GOT3 (cell line): ENCODE data around the gene DHX29.

ENCODE experiments used
- DNase-seq: peaks from one replicate; lab custom pipeline; 2025; ENCODE audit warnings: mixed read lengths; lab: John Stamatoyannopoulos, UW

DHX29 gene

GRCh38 chr5:55316837-55317236 is 9.3 kb upstream of the DHX29 start:
- no peak for DNase-seq

GRCh38 chr5:55316289-55316688 is 8.8 kb upstream of the DHX29 start:
- DNase-seq: no peak

DNA sequence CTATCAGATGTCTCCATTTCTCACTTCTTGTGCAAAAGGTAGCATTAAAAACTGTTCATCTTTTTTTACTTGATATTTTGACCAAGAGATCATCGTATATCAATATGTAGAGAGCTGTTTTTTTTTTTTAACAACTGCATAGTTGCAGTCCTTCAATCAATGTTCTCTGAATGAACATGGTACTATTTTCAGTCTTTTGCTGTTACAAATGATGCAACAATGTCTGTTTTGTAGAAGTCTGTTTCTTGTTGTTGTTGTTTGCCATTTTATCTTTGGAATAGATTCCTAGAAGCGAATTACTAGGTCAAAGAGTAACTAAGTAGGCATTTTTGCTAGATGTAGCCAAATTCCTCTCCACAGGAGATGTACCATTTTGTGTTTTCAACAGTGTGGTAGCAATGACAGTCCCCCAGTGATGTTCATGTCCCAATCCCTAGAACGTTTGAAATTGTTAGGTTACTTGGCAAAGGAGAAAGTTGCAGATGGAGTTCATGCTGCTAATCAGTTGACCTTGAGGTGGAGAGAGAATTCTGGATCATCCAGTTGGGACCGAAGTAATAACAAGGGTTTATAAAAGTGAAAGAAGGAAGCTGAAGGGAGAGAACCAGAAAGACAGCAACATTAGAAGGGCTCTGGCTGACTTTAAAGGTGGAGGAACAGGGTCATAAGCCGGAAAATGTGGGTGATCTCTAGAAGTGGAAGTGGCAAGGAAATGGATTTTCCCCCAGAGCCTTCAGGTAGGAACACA is 6.5 kb upstream of the DHX29 start:
- DNase-seq: no peak

- DNase-seq: no peak
Measured at GRCh38 chr5:55308254-55308836, 851 bp upstream of the DHX29 start.

DNA sequence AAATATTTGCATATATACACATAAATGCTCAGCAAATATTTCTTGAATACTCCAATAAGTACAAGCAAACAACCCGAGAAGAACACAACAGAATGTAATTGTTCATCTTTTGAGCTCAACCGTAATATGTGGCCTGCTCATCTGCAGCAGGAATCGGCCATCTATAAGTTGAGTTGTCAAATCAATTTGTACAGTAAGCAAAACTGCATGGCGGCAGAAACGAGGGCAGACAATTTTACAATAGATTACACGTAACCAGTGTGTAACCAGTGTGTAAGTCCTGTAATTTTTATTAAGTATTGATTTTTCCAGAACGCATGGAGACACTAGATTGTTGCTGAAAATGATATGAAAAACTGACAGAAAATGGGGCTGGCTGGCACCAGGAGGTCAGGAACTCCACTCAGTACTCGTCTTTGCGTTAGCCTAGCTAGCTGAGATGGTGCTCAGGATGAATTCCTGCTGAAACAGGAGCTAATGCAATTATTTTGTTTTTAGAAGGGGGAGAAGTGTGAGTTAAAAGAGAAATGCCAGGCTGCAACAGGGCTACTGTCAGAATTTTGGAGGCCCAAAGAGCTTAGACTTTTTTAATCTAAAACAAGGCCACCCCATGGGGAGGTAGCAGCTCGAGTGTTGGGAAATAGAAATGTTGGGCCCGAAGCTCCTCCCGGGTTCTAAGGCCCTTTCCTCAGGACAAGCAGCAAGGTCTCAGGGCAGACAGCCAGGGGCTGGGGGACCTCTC is 682 bp downstream of the DHX29 start:
- no peak for DNase-seq

- no peak for DNase-seq
Measured at GRCh38 chr5:55305345-55305744, 2.1 kb downstream of the DHX29 start.

DNA sequence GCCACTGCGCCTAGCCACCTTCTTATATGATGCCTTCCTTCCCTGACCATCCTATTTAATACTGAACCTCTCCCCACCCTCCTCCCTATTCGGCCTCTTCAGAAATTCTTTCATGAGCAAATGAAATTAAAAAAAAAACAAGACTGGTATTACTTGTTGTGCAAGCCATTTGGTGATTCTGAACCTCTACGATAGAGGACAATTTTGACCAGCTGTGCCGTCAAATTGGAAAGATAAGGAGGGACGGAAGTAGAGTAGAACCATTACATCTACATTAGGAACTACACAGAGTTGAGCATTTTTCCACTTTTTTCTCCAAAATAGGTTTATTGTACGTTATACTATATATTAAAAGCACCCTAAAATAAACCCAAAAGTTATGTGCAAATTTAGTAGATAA is 2.9 kb downstream of the DHX29 start:
- no peak for DNase-seq

DNA sequence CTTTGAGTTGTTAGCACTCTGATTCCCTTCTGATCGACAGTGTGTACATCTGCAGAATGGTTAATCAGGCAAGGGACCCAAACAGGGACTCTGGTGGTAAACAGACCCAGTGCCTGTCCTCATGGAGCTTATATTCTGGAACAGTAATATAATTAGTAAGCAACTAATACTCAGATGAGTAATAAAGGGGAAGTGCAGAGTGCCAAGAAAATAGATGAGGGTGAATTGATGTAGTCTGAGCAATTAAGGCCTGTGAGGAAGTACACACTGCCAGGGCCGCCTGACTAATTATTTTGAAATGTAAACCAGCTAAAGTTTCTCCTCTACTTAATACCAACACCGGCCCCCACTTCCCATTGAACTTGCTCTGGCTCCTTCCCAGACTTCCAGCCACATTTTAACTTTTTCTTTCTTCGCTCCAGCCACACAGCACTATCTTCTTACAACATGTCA is 4.2 kb downstream of the DHX29 start:
- no peak for DNase-seq

DNA sequence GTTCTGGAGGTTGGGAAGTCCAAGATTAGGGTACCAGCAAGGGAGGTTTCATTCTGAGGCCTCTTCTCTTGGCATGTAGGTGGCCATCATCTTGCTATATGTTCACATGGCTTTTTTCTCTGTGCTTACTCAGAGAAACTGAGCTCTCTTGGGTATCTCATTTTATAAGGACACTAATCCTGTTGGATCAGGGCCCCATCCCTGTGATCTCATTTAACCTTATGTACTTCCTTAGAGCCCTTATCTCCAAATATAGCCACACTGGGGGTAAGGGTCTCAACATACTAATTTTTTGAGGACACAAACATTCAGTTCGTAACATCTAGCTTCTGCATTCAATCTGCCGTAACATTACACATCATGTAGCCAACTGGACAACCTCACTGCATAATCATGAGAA is 6.6 kb downstream of the DHX29 start:
- no peak for DNase-seq

- no peak for DNase-seq
Measured at GRCh38 chr5:55294935-55295334, 12.6 kb downstream of the DHX29 start.

DNA sequence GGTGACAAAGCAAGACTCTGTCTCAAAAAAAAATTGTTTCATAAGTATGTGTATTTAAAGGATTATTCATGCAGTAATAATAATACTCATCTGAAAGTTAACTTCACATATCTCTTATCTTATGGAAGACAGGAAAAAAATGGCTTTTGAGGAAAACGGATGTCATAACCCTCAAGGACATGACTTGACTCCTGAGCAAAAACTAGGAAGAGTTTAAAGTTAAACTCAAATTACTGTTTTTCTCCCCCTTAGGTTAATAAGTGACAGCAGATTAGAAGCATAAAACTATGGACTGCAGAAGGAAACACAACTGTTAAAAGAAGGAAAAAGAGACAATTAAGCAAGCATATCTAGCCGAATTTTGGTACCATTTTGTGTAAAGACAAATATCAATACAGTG is 16.5 kb downstream of the DHX29 start:
- no peak for DNase-seq

- DNase-seq: no peak
Measured at GRCh38 chr5:55289808-55290207, 17.7 kb downstream of the DHX29 start.

DNA sequence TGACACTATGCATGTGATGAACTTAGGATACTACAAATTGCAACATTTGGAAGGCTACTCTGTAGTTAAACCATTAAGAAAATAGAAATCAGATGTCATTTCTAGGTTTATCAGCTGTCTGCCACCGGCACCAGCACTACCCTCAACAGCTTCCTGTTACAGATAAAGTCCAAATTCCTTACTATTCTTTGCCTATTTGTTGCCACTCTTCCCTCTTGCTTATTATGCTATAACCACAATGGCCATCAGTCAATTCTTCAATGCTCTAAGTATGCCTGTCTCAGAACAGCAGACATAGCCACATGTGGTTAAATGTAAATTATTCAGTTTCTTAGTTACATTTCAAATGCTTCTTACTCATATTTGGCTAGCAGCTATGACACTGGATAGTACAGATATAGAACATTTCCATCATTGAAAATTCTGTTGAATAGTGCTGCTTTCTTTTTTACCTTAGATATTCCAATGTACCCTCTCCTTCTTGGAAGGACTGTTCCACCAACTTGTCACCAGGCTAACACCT is 21.0 kb downstream of the DHX29 start:
- no peak for DNase-seq

- DNase-seq: no peak
Measured at GRCh38 chr5:55278778-55279177, 28.7 kb downstream of the DHX29 start.

DNA sequence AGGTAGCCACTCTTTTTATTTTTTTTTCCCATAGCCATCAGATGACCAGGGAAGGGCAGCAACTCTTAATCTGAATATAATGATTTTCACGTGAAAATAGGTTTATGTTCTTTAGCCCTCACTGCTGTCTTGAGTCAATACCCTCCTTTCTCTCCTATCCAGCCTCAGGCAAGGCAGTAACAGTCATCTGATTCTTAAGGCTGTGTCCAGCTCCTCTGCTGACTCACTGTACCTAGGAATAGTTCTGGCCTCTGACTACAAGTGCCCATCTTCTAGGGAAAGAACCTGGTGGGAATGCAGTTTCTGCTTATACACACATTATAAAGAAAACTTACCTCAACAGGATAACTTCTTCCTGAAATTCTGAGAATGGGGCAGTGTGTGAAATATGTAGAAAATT is 30.7 kb downstream of the DHX29 start:
- no peak for DNase-seq

- no peak for DNase-seq
Measured at GRCh38 chr5:55258339-55258738, 49.2 kb downstream of the DHX29 start.

DNA sequence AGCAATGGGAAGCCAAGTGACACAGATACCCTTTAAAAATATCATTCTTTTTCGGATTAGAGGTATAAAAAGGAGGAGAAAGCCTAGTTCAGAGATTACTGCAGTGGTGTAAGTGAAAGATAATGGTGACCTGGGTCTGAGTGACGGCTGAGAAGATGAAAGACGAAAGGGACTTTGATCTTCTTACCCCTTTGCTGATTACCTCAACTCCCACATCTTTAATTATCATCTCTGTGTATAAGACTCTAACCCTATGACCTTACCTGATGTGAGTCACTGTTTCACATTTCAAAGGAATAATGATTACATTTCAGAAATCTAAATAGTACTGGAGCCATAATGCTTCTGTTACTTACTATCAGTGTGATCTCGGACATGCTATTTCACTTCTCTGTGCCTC is 52.7 kb downstream of the DHX29 start:
- no peak for DNase-seq

DNA sequence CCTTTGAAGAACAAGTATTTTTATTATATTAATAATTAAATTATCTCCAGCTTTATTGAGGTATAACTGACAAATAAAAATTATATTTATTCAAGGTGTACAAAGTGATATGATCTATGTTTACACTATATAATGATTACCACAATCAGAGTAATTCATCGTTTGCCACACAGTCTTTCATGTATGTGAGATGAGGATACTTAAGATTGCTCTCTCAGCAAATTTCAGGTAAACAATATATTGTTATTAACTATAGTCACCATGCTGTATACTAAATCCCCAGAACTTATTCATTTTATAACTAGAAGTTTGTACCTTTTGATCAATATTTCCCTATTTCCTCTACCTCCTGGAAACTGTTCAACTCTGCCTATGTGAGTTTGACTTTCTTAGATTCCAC is 57.4 kb downstream of the DHX29 start:
- no peak for DNase-seq

- DNase-seq: no peak
Measured at GRCh38 chr5:55241746-55242145, 65.7 kb downstream of the DHX29 start.

DNA sequence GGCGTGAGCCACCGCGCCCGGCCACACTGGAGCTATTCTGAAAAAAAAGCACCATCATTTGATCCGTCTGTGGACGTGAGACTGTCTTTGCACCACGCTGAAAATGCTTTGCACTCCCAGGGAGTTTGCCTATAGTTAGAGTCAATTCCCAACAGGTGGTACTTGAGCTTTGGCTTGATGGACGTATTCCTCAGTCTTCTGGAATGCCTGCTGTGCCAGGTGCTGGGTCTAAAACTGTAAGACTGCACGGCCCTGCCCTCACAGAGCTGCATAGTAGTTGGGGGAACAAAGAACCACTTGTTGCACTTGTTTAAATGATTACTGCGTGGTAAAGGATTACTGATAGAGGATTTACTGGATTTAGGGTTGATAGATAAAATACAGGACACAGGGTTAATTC is 70.7 kb downstream of the DHX29 start:
- DNase-seq: no peak

DNA sequence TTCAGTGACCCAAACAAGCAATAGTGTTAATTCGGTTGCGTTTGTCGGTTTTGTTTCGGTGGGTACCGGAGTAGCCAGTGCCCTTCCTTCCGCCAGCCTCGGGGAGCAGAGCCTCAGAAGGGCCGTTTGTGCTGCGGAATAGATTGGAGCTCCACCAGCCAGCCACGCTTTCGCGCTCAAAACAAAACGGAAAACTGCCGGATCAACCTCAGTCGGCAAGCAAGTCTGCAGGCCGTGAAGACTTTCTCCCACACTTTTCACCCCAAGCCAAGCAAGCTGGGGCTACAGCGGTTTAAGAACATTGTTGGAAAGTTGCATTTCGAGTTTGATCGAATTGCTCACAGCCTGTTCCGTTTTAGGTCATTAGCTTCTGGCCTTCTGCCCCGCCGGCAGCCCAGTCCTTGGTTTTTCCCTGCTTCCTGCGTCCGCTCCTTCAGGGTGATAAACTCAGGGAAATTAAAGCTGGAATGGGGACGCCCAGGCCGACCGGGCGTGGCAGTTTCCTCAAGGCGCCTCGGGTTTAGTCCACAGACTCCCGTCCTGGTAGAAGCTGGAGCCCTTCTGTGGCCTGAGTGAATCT is 73.3 kb downstream of the DHX29 start:
- no peak for DNase-seq
